GM12874 (cell line): Measurements from ENCODE around the gene SH2D4B.

Experiments used
- TF ChIP-seq, protein P1 (sequence below): IDR thresholded peaks from 2 replicates; pipeline ENCODE4 v1.5.1; 2011; ENCODE audit warnings: low read depth, mild to moderate bottlenecking, control low read depth, low read length, moderate library complexity; ENCODE audit not compliant: insufficient read depth

Gene SH2D4B

DNA sequence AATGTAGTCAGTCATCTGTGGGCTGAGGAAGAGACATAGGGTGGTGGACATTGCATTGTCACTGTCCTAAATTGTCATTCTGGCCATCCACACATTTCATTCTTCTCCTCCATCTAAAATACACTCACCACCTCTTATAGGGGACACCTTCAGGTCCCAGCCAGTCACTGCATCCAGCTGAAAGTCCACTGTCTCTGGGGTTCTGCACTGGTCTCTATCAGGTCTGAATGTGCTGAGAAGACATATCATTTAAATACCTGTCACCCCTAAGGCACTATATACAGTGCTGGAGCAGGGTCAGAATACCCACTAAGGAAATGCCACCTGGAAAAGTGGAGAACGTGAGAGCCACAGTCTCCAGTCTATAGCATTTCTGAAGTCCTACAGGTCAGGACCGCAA lies 29.6 kb downstream of the SH2D4B start:
- TF ChIP-seq, protein P1, sequence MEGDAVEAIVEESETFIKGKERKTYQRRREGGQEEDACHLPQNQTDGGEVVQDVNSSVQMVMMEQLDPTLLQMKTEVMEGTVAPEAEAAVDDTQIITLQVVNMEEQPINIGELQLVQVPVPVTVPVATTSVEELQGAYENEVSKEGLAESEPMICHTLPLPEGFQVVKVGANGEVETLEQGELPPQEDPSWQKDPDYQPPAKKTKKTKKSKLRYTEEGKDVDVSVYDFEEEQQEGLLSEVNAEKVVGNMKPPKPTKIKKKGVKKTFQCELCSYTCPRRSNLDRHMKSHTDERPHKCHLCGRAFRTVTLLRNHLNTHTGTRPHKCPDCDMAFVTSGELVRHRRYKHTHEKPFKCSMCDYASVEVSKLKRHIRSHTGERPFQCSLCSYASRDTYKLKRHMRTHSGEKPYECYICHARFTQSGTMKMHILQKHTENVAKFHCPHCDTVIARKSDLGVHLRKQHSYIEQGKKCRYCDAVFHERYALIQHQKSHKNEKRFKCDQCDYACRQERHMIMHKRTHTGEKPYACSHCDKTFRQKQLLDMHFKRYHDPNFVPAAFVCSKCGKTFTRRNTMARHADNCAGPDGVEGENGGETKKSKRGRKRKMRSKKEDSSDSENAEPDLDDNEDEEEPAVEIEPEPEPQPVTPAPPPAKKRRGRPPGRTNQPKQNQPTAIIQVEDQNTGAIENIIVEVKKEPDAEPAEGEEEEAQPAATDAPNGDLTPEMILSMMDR: 0 out of 2 replicates have a peak, but pooled peaks have one; percentile 7

DNA sequence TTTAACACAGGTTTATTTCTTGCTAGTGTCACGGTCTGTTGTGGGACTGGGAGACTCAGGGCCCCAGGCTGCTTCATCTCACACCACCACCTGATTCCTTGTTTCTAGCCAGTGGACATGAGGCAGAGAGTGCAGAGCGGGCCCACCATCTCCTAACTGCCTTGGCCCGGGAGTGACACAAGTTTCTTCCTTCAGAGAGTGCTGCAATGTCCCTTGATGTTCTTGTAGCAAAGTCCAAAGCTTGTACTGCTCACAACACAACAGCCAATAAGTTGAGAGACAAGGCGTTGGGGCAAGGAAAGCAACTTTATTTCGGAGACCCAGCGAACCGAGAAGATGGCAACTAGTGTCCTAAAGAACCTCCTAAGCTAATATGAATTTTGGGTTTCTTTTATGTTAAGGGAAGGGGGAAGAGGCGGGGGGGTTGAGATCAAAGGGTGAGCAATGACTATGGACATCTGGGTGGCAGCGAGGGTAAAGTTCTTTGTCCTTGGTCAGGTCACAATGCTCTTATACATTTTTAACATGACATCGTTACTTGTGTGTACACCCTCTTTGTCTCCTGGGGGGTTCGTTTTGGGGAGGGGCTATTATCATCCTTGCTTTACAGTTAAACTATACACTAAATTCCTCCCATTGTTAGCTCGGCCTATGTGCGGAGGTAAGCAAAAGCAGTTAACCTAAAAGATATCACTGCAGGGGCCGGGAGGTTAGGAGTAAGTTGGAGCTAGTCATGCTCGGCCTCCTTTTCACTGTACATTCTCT lies 31.6 kb downstream of the SH2D4B start:
- TF ChIP-seq, protein P1: no peak

DNA sequence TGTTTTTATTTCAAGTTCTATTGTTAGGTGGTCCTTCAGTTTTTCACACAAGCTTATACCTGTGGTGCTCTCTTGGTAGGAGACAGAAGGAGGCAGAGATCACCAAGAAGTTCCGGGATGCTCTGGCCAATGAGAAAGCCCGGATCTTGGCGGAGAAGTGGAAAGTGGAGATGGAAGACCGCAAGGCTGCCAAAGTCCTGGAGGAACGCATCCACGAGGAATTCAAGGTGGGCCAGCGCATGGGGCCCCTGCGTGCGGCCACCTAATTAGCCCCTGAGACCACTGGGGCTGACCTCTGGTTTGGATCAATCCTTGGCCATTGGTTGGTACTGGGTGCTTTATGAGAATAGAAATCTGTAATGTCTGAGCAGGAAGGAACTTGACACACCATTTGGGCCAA lies 33.6 kb downstream of the SH2D4B start:
- TF ChIP-seq, protein P1: no peak

DNA sequence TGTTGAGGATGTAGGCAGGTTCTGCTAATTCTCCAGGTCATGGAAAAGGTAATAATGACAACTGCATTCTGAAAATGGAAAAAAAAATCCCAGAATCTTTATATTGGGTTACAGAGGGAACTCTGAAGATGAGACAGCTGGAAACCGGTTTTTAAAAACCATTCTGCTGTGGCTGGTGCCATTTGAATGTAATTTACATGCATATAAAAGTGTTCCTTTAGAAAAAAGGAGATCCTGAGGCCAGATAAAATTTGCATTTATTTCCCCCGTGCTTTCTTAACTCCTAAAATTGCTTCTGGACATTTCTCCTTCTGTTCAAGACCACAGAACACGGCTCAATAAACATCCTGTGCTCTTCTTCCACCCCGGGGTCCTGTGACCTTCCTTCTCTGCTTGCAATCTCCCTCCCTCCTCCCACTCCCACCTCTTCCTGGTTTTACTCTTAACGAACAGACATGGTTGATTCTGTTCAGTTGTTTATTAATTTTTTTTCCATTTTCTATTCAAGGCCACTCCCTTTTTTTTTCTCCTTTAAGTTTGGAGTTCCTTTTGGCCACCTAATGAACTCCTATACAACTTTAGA lies 41.6 kb downstream of the SH2D4B start:
- TF ChIP-seq, protein P1: no peak

DNA sequence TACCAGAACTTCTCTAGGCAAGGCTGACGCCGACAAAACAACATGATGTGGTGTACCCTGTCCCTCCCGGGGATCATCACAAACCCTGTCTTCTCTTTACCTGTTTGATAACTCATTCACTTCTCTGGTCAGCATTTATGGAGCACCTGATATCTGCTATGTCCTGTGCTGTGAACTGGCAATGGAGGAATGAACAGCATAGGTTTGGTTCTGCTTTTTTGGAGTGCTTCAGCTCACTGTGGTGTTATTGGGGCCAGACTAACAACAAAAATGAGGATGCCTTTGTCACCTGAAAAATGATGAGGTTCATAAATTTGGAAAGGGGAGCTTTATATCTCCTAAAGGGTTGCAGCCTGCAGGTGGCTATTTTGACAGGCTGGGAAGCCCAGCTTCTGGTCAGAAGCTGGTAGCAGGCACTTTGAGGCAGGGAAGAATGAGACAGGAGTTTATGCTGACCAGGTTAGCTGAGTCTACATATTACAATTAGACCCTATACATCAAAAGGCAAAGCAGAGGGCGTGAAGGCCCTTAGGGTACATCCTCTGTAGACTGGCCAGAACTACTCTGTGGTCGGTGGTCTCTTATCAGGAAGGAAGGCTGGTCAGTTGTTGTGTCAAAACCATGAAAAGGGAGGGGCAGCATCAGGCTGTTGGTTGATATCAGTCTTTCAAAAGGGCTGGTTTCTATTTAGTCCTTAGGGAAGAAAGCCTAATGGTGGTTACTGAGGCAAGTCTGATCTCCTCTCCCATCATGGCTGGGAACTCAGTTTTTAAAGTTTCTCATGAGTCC lies 42.3 kb downstream of the SH2D4B start:
- TF ChIP-seq, protein P1: no peak

DNA sequence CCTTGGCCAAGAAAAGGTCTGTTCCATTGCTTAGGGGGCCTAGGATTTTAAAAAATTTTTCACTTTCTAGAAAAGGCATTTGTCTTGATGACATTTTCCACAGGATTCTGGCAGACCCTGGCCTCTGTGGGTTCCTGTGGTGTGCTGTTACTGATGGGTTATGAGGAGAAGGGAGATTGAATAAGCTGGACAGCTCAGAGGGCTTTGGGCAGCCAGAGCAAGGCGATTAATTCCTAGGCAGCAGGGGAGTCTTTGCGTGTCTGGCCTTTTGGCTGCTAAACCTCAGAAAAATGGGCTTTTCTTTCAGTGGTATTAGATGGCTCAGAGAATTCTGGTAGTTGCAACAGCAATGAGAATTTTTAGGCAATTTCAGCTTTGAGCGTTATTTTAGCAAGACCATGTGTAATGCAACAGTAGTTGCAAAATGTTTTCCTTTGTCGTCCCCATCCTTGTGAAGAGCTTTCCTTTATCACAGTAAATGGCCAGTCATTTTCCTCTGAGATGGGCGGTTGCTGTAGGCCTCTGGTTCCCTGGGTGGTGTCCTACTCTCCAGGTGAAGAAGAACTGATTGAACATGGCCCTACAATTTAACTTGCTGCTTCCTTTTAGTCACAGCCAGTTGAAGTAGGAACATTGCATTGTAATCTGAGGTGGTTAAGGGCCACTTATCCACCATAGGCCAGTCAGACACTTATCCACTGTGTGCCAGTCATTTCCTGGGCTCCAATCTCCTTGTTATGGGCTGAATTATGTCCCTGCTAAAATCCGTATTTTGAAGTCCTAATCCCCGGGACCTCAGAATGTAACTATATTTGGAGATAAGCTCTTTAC lies 43.2 kb downstream of the SH2D4B start:
- TF ChIP-seq, protein P1: no peak
